GM18907 (cell line): ENCODE results near the gene MIB2.

ENCODE experiments used
- ATAC-seq: cut with Tn5 transposase; IDR thresholded peaks from one replicate; pipeline ENCODE4 v1.9.1; 2021; ENCODE audit warnings: mild to moderate bottlenecking, moderate library complexity; ENCODE audit not compliant: unreplicated experiment

MIB2 gene

GRCh38 chr1:1614204-1614953 is 921 bp upstream of the MIB2 start:
- ATAC-seq, result no peak

GRCh38 chr1:1614954-1615255 is 395 bp upstream of the MIB2 start:
- ATAC-seq, result no peak

- ATAC-seq, result peak; percentile 24
These were observed 918 bp downstream of the MIB2 start for GRCh38 chr1:1616045-1616790.

- no peak for ATAC-seq
These were observed 1.5 kb downstream of the MIB2 start for GRCh38 chr1:1616838-1617237.

GRCh38 chr1:1617516-1617915 is 2.2 kb downstream of the MIB2 start:
- ATAC-seq, result no peak

- ATAC-seq, result no peak
These were observed 2.6 kb downstream of the MIB2 start for GRCh38 chr1:1617925-1618324.

GRCh38 chr1:1618396-1619068 is 3.2 kb downstream of the MIB2 start:
- ATAC-seq, result no peak

- ATAC-seq, result no peak
These were observed 4.6 kb downstream of the MIB2 start for GRCh38 chr1:1619917-1620361.

- ATAC-seq, result no peak
These were observed 5.3 kb downstream of the MIB2 start for GRCh38 chr1:1620433-1621139.

- ATAC-seq, result no peak
These were observed 6.1 kb downstream of the MIB2 start for GRCh38 chr1:1621173-1622009.

- ATAC-seq, result no peak
These were observed 6.9 kb downstream of the MIB2 start for GRCh38 chr1:1622010-1622787.

- ATAC-seq, result no peak
These were observed 7.4 kb downstream of the MIB2 start for GRCh38 chr1:1622788-1623094.

GRCh38 chr1:1623181-1623630 is 7.9 kb downstream of the MIB2 start:
- ATAC-seq, result no peak

GRCh38 chr1:1623631-1624442 is 8.5 kb downstream of the MIB2 start:
- no peak for ATAC-seq

- no peak for ATAC-seq
These were observed 9.4 kb downstream of the MIB2 start for GRCh38 chr1:1624443-1625403.

GRCh38 chr1:1625404-1625775 is 10.1 kb downstream of the MIB2 start:
- ATAC-seq, result no peak

GRCh38 chr1:1625824-1626206 is 10.5 kb downstream of the MIB2 start:
- no peak for ATAC-seq
